Lower leg skin (tissue), 4 donors: ENCODE measurements around the gene TCOF1. TPM values are rescaled to one million over a fixed set of nuclear protein-coding genes. Genes with fewer than 3 reads are reported as not detected.

Source experiments
- DNase-seq, 2 donors: peaks; one replicate each; pipeline ENCODE4 v3.0.0-alpha.2; 2019; ENCODE audit warnings: low spot score in 2 of 2
- H3K4me3 ChIP-seq: fragments of 200-600 bp; sonication (generic); 2 replicates; pipeline ENCODE4 v1.5.1; 2017; ENCODE audit warnings: mild to moderate bottlenecking, low read depth; ENCODE audit not compliant: poor library complexity, severe bottlenecking
- POLR2A ChIP-seq, 2 donors: fragments of 450-650 bp; IDR thresholded peaks; one replicate each; pipeline ENCODE4 v1.6.1; 2016 to 2017; ENCODE audit warnings: antibody characterized with exemption in 2 of 2, mild to moderate bottlenecking in 1 of 2, moderate library complexity in 1 of 2
- WGBS, 2 donors: methylation state at CpG; one replicate each; pipeline ENCODE4 v1.1.5; 2018; 5-methylcytosine and 5-hydroxymethylcytosine counted together
- intact Hi-C: fragments of 100-400 bp; cut with DNase I; formaldehyde crosslinking; loops from one replicate; pipeline ENCODE4 v1.15.0; 2023; ENCODE audit warnings: low total_unique reads
- total RNA-seq, 4 donors: library from RNA; depleted of rRNA; stranded (reverse); fragments of >200 nt; gene quantifications; one replicate each; pipeline ENCODE4 v1.1.0, GENCODE V29; 2016
- TF ChIP-seq, protein P1 (sequence below), 3 donors: fragments of 450-650 bp; IDR thresholded peaks; one replicate each; pipeline ENCODE4 v1.5.1; 2016; ENCODE audit warnings: antibody characterized with exemption in 3 of 3, mild to moderate bottlenecking in 3 of 3, moderate library complexity in 2 of 3

TCOF1 gene
- total RNA-seq, 4 donors from 2014 or later: 30.6 to 35.0 (median 32.2) TPM

DNA sequence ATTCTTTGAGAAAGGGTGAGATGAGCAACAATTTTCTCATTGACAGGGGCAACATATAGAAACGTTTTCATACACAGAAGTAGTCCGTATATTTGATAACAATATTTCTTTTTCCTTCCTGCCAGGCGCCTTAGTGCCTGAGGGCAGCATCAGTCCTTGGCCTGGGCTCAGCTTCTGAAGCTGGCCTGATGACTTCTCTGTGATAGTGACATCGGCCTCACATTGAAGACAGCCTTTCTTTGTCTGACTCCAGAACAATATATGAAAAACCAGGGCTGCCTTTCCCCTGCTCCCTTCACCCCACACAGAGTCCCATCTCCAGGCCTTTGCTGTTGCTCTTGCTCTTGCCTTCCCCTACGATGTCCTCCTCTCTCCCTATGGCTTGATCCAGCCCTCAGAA lies 24.1 kb upstream of the TCOF1 start:
- no peak overlapping the region for H3K4me3 ChIP-seq
- intact Hi-C loops: no loop called here
- WGBS, 2 donors: 64 to 69% methylated on average over 5 of the region's 5 CpGs
- DNase-seq: no peak
- TF ChIP-seq, protein P1, sequence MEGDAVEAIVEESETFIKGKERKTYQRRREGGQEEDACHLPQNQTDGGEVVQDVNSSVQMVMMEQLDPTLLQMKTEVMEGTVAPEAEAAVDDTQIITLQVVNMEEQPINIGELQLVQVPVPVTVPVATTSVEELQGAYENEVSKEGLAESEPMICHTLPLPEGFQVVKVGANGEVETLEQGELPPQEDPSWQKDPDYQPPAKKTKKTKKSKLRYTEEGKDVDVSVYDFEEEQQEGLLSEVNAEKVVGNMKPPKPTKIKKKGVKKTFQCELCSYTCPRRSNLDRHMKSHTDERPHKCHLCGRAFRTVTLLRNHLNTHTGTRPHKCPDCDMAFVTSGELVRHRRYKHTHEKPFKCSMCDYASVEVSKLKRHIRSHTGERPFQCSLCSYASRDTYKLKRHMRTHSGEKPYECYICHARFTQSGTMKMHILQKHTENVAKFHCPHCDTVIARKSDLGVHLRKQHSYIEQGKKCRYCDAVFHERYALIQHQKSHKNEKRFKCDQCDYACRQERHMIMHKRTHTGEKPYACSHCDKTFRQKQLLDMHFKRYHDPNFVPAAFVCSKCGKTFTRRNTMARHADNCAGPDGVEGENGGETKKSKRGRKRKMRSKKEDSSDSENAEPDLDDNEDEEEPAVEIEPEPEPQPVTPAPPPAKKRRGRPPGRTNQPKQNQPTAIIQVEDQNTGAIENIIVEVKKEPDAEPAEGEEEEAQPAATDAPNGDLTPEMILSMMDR (IDR thresholded peaks at IDR 0.05): no peak
- no peak for TF ChIP-seq POLR2A (IDR thresholded peaks at IDR 0.05)

DNA sequence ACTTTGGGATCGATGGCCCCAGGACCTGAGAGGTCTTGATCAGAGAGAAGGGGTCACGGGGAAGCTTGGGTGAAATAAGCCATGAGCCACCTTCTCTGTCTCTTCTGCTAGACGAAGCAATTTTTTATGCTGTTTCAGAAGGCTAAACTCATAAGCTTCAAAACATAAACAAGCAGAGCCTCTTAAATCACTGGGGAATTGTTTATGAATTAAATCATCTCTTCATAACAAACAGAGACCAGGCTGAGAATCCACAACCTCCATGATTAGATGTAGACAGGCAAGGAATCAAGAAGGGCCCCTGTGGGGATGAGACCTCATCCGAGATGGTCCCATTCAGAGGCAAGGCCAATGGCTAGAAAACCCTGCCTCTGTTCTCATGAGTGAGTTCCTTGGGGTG lies 21.7 kb upstream of the TCOF1 start:
- no peak for DNase-seq
- intact Hi-C loops: no loop called here
- 72 to 85% methylated on average over 4 of the region's 4 CpGs for WGBS, 2 donors
- no peak for TF ChIP-seq POLR2A (IDR thresholded peaks at IDR 0.05)
- TF ChIP-seq, protein P1 (IDR thresholded peaks at IDR 0.05): no peak
- H3K4me3 ChIP-seq: no peak overlapping the region

DNA sequence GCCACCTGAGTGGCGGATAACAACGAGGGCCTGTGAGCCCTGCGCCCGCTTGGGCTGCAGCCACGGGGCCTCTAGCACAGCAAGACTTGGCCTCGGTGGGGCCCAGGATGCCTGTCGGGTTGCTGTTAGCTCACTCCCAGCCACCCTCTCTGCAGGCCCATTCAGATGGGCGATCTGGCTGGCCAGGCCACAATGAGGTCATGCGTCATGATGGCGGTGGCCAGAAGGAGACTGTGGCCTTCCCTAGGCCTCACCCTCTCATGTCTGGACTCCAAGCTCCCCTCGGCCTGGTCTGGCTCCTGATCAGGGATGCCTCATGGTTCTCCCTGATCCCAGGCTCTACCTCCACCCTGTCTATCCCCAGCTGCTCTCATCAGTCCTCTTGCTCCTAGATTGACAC lies 19.0 kb upstream of the TCOF1 start:
- TF ChIP-seq, protein P1 (IDR thresholded peaks at IDR 0.05): no peak
- no peak for TF ChIP-seq POLR2A (IDR thresholded peaks at IDR 0.05)
- no peak overlapping the region for H3K4me3 ChIP-seq
- DNase-seq: no peak
- intact Hi-C loops: no loop called here
- 93 to 94% methylated on average over 11 of the region's 11 CpGs for WGBS, 2 donors

DNA sequence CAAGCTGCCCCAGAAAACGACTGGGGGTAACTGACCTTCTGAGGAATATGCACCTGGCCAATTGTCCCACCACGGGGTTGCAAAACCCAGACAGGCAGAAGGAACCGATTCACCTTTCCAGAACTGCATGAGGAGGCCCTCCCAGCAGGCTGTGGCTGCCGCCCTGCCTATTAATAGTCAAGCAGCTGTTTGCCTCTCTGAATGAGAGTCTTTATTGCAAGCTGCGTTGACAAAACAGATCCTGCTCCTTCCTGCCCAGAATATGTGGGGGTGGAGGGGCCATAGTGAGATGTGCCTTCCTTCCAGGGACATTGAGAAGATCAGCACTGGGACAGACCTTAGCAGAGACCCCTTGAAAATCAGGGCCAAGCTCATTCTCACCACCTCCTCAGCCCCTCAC lies 18.3 kb upstream of the TCOF1 start:
- H3K4me3 ChIP-seq: no peak overlapping the region
- DNase-seq: no peak
- TF ChIP-seq POLR2A (IDR thresholded peaks at IDR 0.05): no peak
- TF ChIP-seq, protein P1 (IDR thresholded peaks at IDR 0.05): no peak
- WGBS, 2 donors: 38 to 56% methylated on average over 4 to 5 of the region's 5 CpGs
- intact Hi-C loops: no loop called here

DNA sequence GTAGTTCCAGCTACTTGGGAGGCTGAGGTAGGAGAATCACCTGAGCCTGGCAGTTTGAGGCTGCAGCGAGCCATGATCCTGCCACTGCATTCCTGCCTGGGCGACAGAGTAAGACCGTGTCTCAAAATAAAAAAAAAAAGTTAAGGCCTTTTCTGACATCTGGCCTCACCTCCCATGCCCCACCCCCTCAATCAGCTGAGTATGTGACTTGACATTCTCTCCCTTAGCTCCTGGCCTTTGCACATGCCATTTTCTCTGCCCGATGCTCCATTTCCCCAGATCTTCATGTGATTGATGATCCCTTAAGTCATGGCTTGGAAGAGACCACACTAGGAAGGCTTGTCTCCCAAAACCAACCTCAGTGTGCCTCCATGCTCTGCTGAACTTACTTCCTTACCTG lies 17.7 kb upstream of the TCOF1 start:
- 89 to 95% methylated on average over 4 of the region's 4 CpGs for WGBS, 2 donors
- H3K4me3 ChIP-seq: no peak overlapping the region
- TF ChIP-seq, protein P1 (IDR thresholded peaks at IDR 0.05): no peak
- no peak for TF ChIP-seq POLR2A (IDR thresholded peaks at IDR 0.05)
- no peak for DNase-seq
- intact Hi-C loops: no loop called here

DNA sequence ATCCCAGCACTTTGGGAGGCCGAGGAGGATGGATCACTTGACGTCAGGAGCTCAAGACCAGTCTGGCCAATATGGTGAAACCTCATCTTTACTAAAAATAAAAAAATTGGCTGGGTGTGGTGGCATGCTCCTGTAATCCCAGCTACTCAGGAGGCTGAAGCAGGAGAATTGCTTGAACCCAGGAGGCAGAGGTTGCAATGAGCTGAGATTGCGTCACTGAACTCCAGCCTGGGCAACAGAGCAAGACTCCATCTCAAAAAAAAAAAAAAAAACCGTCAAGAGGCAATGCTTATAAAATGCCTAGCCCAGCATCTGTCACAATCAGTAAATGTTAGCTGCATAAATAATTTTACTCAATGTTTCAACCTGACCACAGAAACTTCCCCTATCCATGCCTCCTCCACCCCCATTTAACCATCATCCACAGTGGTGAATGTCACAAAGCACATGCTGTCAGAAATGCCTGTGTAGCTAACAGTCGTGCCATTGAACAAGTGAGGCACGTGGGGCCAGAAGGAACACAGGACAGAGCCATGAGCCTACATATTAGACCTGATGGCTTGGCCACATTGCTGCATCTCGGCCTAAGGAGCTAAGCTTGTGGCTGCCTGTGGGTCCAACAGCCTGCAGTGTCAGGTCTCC lies 16.8 kb upstream of the TCOF1 start:
- 79% methylated on average over 7 of the region's 7 CpGs for WGBS, 2 donors
- no peak for DNase-seq
- intact Hi-C loops: no loop called here
- no peak overlapping the region for H3K4me3 ChIP-seq
- no peak for TF ChIP-seq POLR2A (IDR thresholded peaks at IDR 0.05)
- TF ChIP-seq, protein P1 (IDR thresholded peaks at IDR 0.05): no peak
